ENCODE measurements around the gene TEAD1. TPM values are rescaled to one million over a fixed set of nuclear protein-coding genes. Genes with fewer than 3 reads are reported as not detected.

TEAD1 gene
- total and polyA plus RNA-seq, 9 donors = 20.0 to 84.1 (median 67.6) TPM

DNA sequence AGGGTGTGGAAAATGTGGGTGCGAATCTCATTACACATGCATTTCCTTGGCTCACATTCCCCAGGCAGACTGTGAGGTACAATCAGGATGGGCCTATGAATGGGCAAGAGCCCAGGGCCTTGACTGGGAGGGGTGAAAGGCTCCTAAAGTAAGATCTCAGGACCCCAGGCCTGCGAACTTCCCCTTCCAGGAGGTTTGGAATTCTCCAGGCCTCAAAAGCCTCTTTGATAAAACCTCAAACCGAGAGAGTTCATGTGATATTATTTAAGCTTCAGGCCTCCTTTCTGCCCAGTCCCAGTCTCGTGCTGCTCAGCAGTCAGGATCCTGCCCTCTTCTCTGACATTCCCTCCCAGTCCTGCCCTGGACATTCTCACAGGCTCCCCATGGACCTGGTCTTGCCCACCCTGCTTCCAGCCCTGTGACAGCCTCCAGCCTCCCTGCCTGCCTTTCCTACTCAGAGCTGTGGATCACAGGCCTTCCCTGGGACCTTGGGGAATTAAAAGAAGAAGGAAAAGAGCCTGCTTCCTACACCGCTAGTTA is 37.3 kb upstream of the TEAD1 start:
- Histone ChIP-seq H3K36me3 (no peaks in the 10 kb centered on the region), H3K27ac (no peak overlapping the region), H3K27me3 (no peaks in the 10 kb centered on the region), H3K4me1 (ENCODE audit: insufficient read depth) (no peaks in the 10 kb centered on the region), H3K9me3 (no peaks in the 10 kb centered on the region), H3K4me3 (no peak overlapping the region)
- intact Hi-C loops (cut with DNase I) = no loop called here
- WGBS, 3 donors = 70 to 94% (median 76%) methylated on average over 5 of the region's 5 CpGs
- no peak for DNase-seq
- no peak for TF ChIP-seq CTCF (IDR thresholded peaks at IDR 0.05)
- TF ChIP-seq EP300 (IDR thresholded peaks at IDR 0.05) = no peak
- TF ChIP-seq POLR2A (IDR thresholded peaks at IDR 0.05) = no peak

GRCh38 chr11:12639388-12639787 is 34.8 kb upstream of the TEAD1 start:
- Histone ChIP-seq H3K27ac (no peak overlapping the region), H3K4me1 (ENCODE audit: insufficient read depth) (no peaks in the 10 kb centered on the region), H3K9me3 (no peaks in the 10 kb centered on the region), H3K4me3 (no peak overlapping the region), H3K36me3 (no peaks in the 10 kb centered on the region), H3K27me3 (no peaks in the 10 kb centered on the region)
- intact Hi-C loops (cut with DNase I) = no loop called here
- no peak for DNase-seq
- no peak for TF ChIP-seq CTCF (IDR thresholded peaks at IDR 0.05)
- TF ChIP-seq EP300 (IDR thresholded peaks at IDR 0.05) = no peak
- TF ChIP-seq POLR2A (IDR thresholded peaks at IDR 0.05) = no peak

DNA sequence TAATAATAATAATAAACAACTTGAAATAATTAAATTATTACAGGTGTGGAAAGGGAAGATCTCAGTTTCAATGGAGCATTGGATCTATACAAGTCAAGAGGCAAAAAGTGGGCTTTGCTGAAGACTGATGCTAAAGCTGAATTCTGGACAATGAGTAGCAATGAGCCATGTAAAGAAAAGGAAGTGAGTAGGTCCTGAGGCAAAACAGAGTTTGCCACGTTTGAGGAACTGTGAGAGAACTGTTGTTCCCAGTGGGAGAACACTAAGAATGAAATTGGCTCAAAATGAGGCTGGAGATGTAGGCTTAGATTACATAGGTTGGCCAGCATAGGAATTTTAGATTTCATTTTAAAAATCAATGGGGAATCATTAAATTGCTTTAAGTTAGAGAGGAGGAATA is 33.9 kb upstream of the TEAD1 start:
- intact Hi-C loops (cut with DNase I) = no loop called here
- H3K9me3 ChIP-seq = no peaks in the 10 kb centered on the region
- no peaks in the 10 kb centered on the region for H3K36me3 ChIP-seq
- H3K27ac ChIP-seq = no peak overlapping the region
- no peak for DNase-seq
- WGBS, 3 donors = 2 to 63% (median 36%) methylated on average over 1 of the region's 1 CpG
- H3K27me3 ChIP-seq = no peaks in the 10 kb centered on the region
- no peaks in the 10 kb centered on the region for H3K4me1 ChIP-seq (ENCODE audit: insufficient read depth)
- no peak for TF ChIP-seq POLR2A (IDR thresholded peaks at IDR 0.05)
- TF ChIP-seq CTCF (IDR thresholded peaks at IDR 0.05) = no peak
- TF ChIP-seq EP300 (IDR thresholded peaks at IDR 0.05) = no peak
- H3K4me3 ChIP-seq = no peak overlapping the region

GRCh38 chr11:12640926-12641849 is 33.0 kb upstream of the TEAD1 start:
- Histone ChIP-seq H3K4me3 (no peak overlapping the region), H3K9me3 (no peaks in the 10 kb centered on the region), H3K27ac (no peak overlapping the region), H3K36me3 (no peaks in the 10 kb centered on the region), H3K4me1 (ENCODE audit: insufficient read depth) (no peaks in the 10 kb centered on the region), H3K27me3 (no peaks in the 10 kb centered on the region)
- TF ChIP-seq CTCF (IDR thresholded peaks at IDR 0.05) (no peak), POLR2A (IDR thresholded peaks at IDR 0.05) (no peak), EP300 (IDR thresholded peaks at IDR 0.05) (no peak)
- 83 to 95% (median 94%) methylated on average over 3 of the region's 3 CpGs for WGBS, 3 donors
- intact Hi-C loops (cut with DNase I) = no loop called here
- DNase-seq = no peak
